ENCODE data around the gene FTSJ3. TPM values are rescaled to one million over a fixed set of nuclear protein-coding genes. Genes with fewer than 3 reads are reported as not detected.

The FTSJ3 gene
- total and polyA plus RNA-seq, 2 experiments from 2014 or later, result 28.5 to 30.0 TPM

DNA sequence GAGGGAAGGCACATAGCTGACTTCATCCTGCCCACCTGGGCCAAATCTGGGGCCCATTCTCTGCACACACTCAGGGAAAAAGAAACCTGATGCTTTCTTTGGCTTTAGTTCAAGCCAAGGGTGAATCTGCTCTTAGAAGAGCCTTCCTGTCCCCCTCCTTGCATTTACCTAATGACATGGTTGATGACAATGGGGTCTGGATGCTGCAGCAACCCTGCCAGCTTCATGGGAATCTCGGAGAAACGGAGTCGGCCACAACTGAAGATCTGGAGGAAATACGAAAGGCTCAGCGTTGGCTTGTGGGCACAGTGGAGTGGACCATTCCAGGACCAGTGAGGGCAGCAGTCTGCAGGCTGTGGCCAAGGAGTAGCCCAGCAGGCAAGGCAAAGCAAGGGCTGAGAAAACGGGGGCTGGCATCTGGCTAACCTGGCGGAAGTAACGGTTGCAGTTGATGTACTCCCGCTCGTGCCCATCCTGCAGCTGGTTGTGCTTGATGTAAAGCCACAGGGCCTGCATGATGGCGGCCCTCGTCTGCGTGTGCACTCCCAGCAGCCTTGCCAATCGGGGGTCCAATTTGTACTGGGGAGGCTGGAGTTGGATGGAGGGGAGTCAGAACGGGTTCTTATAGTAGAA, 6.4 kb upstream of the FTSJ3 start:
- no peak overlapping the region for H3K4me2 ChIP-seq
- H3K79me2 ChIP-seq, result peaks cover 47% of the 10 kb centered on the region
- H3K4me1 ChIP-seq (ENCODE audit: insufficient read depth), result peaks cover 14% of the 10 kb centered on the region
- WGBS (ENCODE audit: low lambda C conversion rate, missing lambda C conversion rate), result 96% methylated on average over 15 of the region's 15 CpGs
- H3K27ac ChIP-seq, result no peak overlapping the region
- no peaks in the 10 kb centered on the region for H3K9me2 ChIP-seq (replicated peaks; ENCODE audit: insufficient read depth)
- H3K27me3 ChIP-seq, result no peaks in the 10 kb centered on the region
- H4K20me1 ChIP-seq (ENCODE audit: insufficient read depth, poor library complexity, severe bottlenecking), result peaks cover 10% of the 10 kb centered on the region
- H3K4me3 ChIP-seq, result no peak overlapping the region
- no peaks in the 10 kb centered on the region for H3K9me3 ChIP-seq (ENCODE audit: low read depth)
- peaks cover 4% of the 10 kb centered on the region for H3K36me3 ChIP-seq (replicated peaks; ENCODE audit: insufficient read depth, low read depth)
- no peak overlapping the region for H2AFZ ChIP-seq
- TF ChIP-seq EZH2 (IDR thresholded peaks at IDR 0.05; ENCODE audit: borderline replicate concordance) (no peak), EZH2phosphoT487 (IDR thresholded peaks at IDR 0.05; ENCODE audit: low read depth, severe bottlenecking, unreplicated experiment) (no peak)
- TF ChIP-seq, protein P1, sequence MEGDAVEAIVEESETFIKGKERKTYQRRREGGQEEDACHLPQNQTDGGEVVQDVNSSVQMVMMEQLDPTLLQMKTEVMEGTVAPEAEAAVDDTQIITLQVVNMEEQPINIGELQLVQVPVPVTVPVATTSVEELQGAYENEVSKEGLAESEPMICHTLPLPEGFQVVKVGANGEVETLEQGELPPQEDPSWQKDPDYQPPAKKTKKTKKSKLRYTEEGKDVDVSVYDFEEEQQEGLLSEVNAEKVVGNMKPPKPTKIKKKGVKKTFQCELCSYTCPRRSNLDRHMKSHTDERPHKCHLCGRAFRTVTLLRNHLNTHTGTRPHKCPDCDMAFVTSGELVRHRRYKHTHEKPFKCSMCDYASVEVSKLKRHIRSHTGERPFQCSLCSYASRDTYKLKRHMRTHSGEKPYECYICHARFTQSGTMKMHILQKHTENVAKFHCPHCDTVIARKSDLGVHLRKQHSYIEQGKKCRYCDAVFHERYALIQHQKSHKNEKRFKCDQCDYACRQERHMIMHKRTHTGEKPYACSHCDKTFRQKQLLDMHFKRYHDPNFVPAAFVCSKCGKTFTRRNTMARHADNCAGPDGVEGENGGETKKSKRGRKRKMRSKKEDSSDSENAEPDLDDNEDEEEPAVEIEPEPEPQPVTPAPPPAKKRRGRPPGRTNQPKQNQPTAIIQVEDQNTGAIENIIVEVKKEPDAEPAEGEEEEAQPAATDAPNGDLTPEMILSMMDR (IDR thresholded peaks at IDR 0.05; ENCODE audit: poor library complexity), result no peak
- DNase-seq (ENCODE audit: low spot score), result no peak

DNA sequence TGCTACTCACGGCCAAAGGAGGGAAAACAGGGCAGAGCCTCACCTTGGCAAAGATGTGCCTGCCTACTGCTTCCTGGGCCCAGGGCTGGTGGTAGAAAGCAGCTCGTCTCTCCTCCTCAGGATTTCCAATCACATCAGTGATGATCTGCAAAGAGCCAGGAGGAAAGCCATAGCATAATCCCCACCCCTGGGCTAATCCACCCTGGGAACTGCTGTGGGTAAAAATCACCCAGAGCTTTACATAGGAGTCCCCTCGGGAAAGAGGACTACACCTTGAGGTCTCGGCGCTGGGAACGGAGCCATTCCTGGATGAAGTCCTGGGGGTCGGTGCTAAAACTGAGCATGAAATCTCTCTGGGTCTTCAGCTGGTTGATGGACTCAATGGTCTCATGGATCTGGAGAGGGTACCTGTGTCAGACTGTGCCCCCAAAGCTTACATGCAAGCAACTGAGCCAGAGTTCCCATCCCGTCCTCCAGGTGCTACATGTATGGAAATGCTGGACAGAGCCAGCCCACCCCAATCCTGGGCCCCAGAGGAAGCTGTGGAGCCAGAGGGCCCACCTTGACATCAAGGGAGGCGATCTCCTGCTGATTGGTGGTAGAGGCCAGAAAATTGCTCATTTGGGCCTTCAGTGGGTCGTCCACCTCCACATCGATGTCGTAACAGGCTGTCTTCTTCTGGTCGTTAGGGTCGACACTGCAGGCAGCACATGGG, 5.7 kb upstream of the FTSJ3 start:
- peaks cover 5% of the 10 kb centered on the region for H4K20me1 ChIP-seq (ENCODE audit: insufficient read depth, poor library complexity, severe bottlenecking)
- H3K9me3 ChIP-seq (ENCODE audit: low read depth), result no peaks in the 10 kb centered on the region
- no peak overlapping the region for H3K27ac ChIP-seq
- no peaks in the 10 kb centered on the region for H3K9me2 ChIP-seq (replicated peaks; ENCODE audit: insufficient read depth)
- no peak overlapping the region for H3K4me2 ChIP-seq
- 95% methylated on average over 14 of the region's 14 CpGs for WGBS (ENCODE audit: low lambda C conversion rate, missing lambda C conversion rate)
- TF ChIP-seq EZH2phosphoT487 (IDR thresholded peaks at IDR 0.05; ENCODE audit: low read depth, severe bottlenecking, unreplicated experiment) (no peak), EZH2 (IDR thresholded peaks at IDR 0.05; ENCODE audit: borderline replicate concordance) (no peak)
- TF ChIP-seq, protein P1 (IDR thresholded peaks at IDR 0.05; ENCODE audit: poor library complexity), result no peak
- peaks cover 14% of the 10 kb centered on the region for H3K4me1 ChIP-seq (ENCODE audit: insufficient read depth)
- DNase-seq (ENCODE audit: low spot score), result no peak
- no peaks in the 10 kb centered on the region for H3K27me3 ChIP-seq
- no peak overlapping the region for H2AFZ ChIP-seq
- no peak overlapping the region for H3K4me3 ChIP-seq
- H3K79me2 ChIP-seq, result peaks cover 47% of the 10 kb centered on the region
- H3K36me3 ChIP-seq (replicated peaks; ENCODE audit: insufficient read depth, low read depth), result peaks cover 4% of the 10 kb centered on the region

DNA sequence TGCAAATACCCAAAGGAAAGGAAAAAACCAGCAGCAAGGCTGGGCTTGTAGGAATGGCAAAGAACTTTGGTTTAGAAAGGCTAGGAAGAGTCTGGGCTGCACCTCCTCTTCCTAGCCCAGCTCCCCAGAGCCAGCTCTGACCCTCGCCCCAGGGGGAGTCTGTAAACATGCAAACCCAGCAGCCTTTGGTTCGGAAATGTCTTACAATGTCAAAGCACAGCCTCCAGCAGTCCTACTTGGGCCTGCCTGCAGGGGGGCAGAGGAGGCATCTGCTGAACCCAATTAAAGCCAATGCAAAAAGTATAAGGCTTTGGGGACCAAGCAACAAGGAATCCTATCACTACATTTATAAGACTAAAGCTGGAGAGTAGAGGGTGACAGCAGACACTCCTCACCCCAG, 5.0 kb upstream of the FTSJ3 start:
- no peaks in the 10 kb centered on the region for H3K9me2 ChIP-seq (replicated peaks; ENCODE audit: insufficient read depth)
- peaks cover 4% of the 10 kb centered on the region for H3K36me3 ChIP-seq (replicated peaks; ENCODE audit: insufficient read depth, low read depth)
- TF ChIP-seq, protein P1 (IDR thresholded peaks at IDR 0.05; ENCODE audit: poor library complexity), result no peak
- TF ChIP-seq EZH2phosphoT487 (IDR thresholded peaks at IDR 0.05; ENCODE audit: low read depth, severe bottlenecking, unreplicated experiment), result no peak
- TF ChIP-seq EZH2 (IDR thresholded peaks at IDR 0.05; ENCODE audit: borderline replicate concordance), result no peak
- WGBS (ENCODE audit: low lambda C conversion rate, missing lambda C conversion rate), result 86% methylated on average over 2 of the region's 2 CpGs
- no peak overlapping the region for H3K4me3 ChIP-seq
- peaks cover 45% of the 10 kb centered on the region for H3K79me2 ChIP-seq
- no peak for DNase-seq (ENCODE audit: low spot score)
- peaks cover 12% of the 10 kb centered on the region for H3K4me1 ChIP-seq (ENCODE audit: insufficient read depth)
- H3K27me3 ChIP-seq, result no peaks in the 10 kb centered on the region
- H3K27ac ChIP-seq, result no peak overlapping the region
- H4K20me1 ChIP-seq (ENCODE audit: insufficient read depth, poor library complexity, severe bottlenecking), result no peaks in the 10 kb centered on the region
- no peak overlapping the region for H2AFZ ChIP-seq
- no peak overlapping the region for H3K4me2 ChIP-seq
- no peaks in the 10 kb centered on the region for H3K9me3 ChIP-seq (ENCODE audit: low read depth)
